ENCODE measurements around the gene ADAM11.

ADAM11 gene

DNA sequence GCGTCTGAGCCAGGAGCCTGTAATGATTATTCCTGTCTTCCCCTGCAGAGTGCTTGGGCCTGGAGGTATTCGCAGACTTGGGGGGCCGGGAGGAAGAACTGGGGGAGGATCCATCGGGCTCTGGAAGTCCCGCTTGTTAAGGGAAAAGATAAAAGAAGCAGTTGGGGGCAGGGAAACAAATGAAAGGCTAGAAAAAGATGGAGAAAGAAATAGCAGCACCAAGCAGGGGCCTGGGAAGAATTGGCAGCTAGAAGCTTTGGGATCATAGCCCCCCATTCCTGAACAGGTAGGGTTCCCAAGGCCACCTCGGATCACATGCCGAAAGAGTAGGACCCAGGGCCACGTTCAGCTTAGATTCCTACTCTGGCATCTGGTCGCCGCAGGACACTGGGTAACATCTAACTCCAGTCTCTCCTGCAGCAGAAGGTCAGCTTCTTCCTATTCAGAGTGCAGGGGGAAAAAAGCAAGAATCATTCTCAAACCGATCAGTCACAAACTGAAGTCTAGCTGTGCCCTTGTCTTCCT is 23.6 kb downstream of the ADAM11 start:
- H3K4me1 ChIP-seq (ENCODE audit: insufficient read depth, insufficient read length) = peaks cover 29% of the 10 kb centered on the region
- no peaks in the 10 kb centered on the region for H3K36me3 ChIP-seq (ENCODE audit: insufficient read depth, insufficient read length, low read length)
- TF ChIP-seq ZNF274 (IDR thresholded peaks at IDR 0.05; ENCODE audit: low read depth, low read length) (no peak), SUZ12 (IDR thresholded peaks at IDR 0.05; ENCODE audit: extremely low read depth, insufficient read depth, insufficient read length) (no peak), YY1 (IDR thresholded peaks at IDR 0.05; ENCODE audit: insufficient read depth, insufficient read length) (no peak)
- H3K27me3 ChIP-seq (ENCODE audit: insufficient read depth, insufficient read length) = peaks cover 3% of the 10 kb centered on the region
- no peak for DNase-seq (ENCODE audit: low read depth, low spot score)
- peak overlapping the region; percentile 47 for H3K9ac ChIP-seq (ENCODE audit: insufficient read length, low read depth)
- H3K4me3 ChIP-seq (ENCODE audit: insufficient read length, low read depth) = no peak overlapping the region
- H3K9me3 ChIP-seq (ENCODE audit: insufficient read depth, low read length) = no peaks in the 10 kb centered on the region

- H3K9me3 ChIP-seq (ENCODE audit: insufficient read depth, low read length) = no peaks in the 10 kb centered on the region
- no peak overlapping the region for H3K4me3 ChIP-seq (ENCODE audit: insufficient read length, low read depth)
- TF ChIP-seq ZNF274 (IDR thresholded peaks at IDR 0.05; ENCODE audit: low read depth, low read length) = no peak
- no peak for TF ChIP-seq SUZ12 (IDR thresholded peaks at IDR 0.05; ENCODE audit: extremely low read depth, insufficient read depth, insufficient read length)
- TF ChIP-seq YY1 (IDR thresholded peaks at IDR 0.05; ENCODE audit: insufficient read depth, insufficient read length) = no peak
- no peaks in the 10 kb centered on the region for H3K36me3 ChIP-seq (ENCODE audit: insufficient read depth, insufficient read length, low read length)
- no peak overlapping the region for H3K9ac ChIP-seq (ENCODE audit: insufficient read length, low read depth)
- DNase-seq (ENCODE audit: low read depth, low spot score) = no peak
- no peaks in the 10 kb centered on the region for H3K27me3 ChIP-seq (ENCODE audit: insufficient read depth, insufficient read length)
- H3K4me1 ChIP-seq (ENCODE audit: insufficient read depth, insufficient read length) = peaks cover 18% of the 10 kb centered on the region
These were observed 27.1 kb downstream of the ADAM11 start for GRCh38 chr17:44785921-44786320.

DNA sequence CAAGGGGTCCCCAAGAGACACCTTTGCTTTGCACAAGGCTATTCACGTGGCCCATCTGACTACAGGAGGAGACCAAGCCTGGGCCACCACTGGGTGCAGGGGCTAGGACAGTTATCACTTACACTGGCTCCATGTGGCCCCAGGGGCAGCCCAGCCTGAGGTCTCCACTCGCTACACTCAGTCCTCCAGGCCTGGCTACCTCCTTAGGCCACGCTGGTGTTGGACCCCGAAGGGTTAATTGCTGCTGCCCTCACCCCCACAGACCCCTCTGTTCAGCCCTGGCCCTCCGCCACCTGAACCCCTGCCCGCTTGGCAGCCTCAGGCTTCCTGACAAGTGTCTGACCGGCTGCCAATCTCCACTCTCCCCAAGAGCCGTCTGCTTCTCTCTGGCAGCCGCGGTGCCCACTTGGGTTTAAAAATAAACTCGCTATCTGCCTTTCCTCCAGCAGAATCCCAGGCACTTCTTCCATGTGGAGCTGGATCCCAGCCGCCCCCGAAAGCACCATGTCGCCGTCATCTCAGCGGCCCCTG is 27.8 kb downstream of the ADAM11 start:
- Histone ChIP-seq H3K9ac (ENCODE audit: insufficient read length, low read depth) (no peak overlapping the region), H3K9me3 (ENCODE audit: insufficient read depth, low read length) (no peaks in the 10 kb centered on the region), H3K4me1 (ENCODE audit: insufficient read depth, insufficient read length) (peaks cover 11% of the 10 kb centered on the region), H3K4me3 (ENCODE audit: insufficient read length, low read depth) (no peak overlapping the region), H3K27me3 (ENCODE audit: insufficient read depth, insufficient read length) (no peaks in the 10 kb centered on the region), H3K36me3 (ENCODE audit: insufficient read depth, insufficient read length, low read length) (no peaks in the 10 kb centered on the region)
- no peak for DNase-seq (ENCODE audit: low read depth, low spot score)
- no peak for TF ChIP-seq SUZ12 (IDR thresholded peaks at IDR 0.05; ENCODE audit: extremely low read depth, insufficient read depth, insufficient read length)
- TF ChIP-seq YY1 (IDR thresholded peaks at IDR 0.05; ENCODE audit: insufficient read depth, insufficient read length) = no peak
- no peak for TF ChIP-seq ZNF274 (IDR thresholded peaks at IDR 0.05; ENCODE audit: low read depth, low read length)

- no peaks in the 10 kb centered on the region for H3K9me3 ChIP-seq (ENCODE audit: insufficient read depth, low read length)
- H3K27me3 ChIP-seq (ENCODE audit: insufficient read depth, insufficient read length) = no peaks in the 10 kb centered on the region
- H3K9ac ChIP-seq (ENCODE audit: insufficient read length, low read depth) = no peak overlapping the region
- no peak overlapping the region for H3K4me3 ChIP-seq (ENCODE audit: insufficient read length, low read depth)
- H3K36me3 ChIP-seq (ENCODE audit: insufficient read depth, insufficient read length, low read length) = no peaks in the 10 kb centered on the region
- no peak for DNase-seq (ENCODE audit: low read depth, low spot score)
- H3K4me1 ChIP-seq (ENCODE audit: insufficient read depth, insufficient read length) = peaks cover 8% of the 10 kb centered on the region
- TF ChIP-seq YY1 (IDR thresholded peaks at IDR 0.05; ENCODE audit: insufficient read depth, insufficient read length) (no peak), SUZ12 (IDR thresholded peaks at IDR 0.05; ENCODE audit: extremely low read depth, insufficient read depth, insufficient read length) (no peak), ZNF274 (IDR thresholded peaks at IDR 0.05; ENCODE audit: low read depth, low read length) (no peak)
These were observed 28.6 kb downstream of the ADAM11 start for GRCh38 chr17:44787271-44787940.

GRCh38 chr17:44788139-44788538 is 29.4 kb downstream of the ADAM11 start:
- no peak for TF ChIP-seq SUZ12 (IDR thresholded peaks at IDR 0.05; ENCODE audit: extremely low read depth, insufficient read depth, insufficient read length)
- no peak for TF ChIP-seq YY1 (IDR thresholded peaks at IDR 0.05; ENCODE audit: insufficient read depth, insufficient read length)
- TF ChIP-seq ZNF274 (IDR thresholded peaks at IDR 0.05; ENCODE audit: low read depth, low read length) = no peak
- Histone ChIP-seq H3K4me1 (ENCODE audit: insufficient read depth, insufficient read length) (peaks cover 8% of the 10 kb centered on the region), H3K9me3 (ENCODE audit: insufficient read depth, low read length) (no peaks in the 10 kb centered on the region), H3K36me3 (ENCODE audit: insufficient read depth, insufficient read length, low read length) (no peaks in the 10 kb centered on the region), H3K4me3 (ENCODE audit: insufficient read length, low read depth) (no peak overlapping the region), H3K27me3 (ENCODE audit: insufficient read depth, insufficient read length) (no peaks in the 10 kb centered on the region), H3K9ac (ENCODE audit: insufficient read length, low read depth) (no peak overlapping the region)
- DNase-seq (ENCODE audit: low read depth, low spot score) = no peak

GRCh38 chr17:44792276-44792675 is 33.5 kb downstream of the ADAM11 start:
- Histone ChIP-seq H3K9ac (ENCODE audit: insufficient read length, low read depth) (no peak overlapping the region), H3K36me3 (ENCODE audit: insufficient read depth, insufficient read length, low read length) (peaks cover 11% of the 10 kb centered on the region), H3K4me1 (ENCODE audit: insufficient read depth, insufficient read length) (peaks cover 5% of the 10 kb centered on the region), H3K4me3 (ENCODE audit: insufficient read length, low read depth) (no peak overlapping the region), H3K27me3 (ENCODE audit: insufficient read depth, insufficient read length) (no peaks in the 10 kb centered on the region), H3K9me3 (ENCODE audit: insufficient read depth, low read length) (no peaks in the 10 kb centered on the region)
- no peak for TF ChIP-seq ZNF274 (IDR thresholded peaks at IDR 0.05; ENCODE audit: low read depth, low read length)
- TF ChIP-seq YY1 (IDR thresholded peaks at IDR 0.05; ENCODE audit: insufficient read depth, insufficient read length) = no peak
- TF ChIP-seq SUZ12 (IDR thresholded peaks at IDR 0.05; ENCODE audit: extremely low read depth, insufficient read depth, insufficient read length) = no peak
- no peak for DNase-seq (ENCODE audit: low read depth, low spot score)
